DOHH2 (cell line): ENCODE data around the gene ATP2A1.

Experiments
- H3F3A ChIP-seq: fragments of 200-600 bp; sonication (generic), shearing (Covaris generic); 2 replicates; pipeline ENCODE4 v1.6.0; 2016; ENCODE audit warnings: antibody characterized with exemption, mild to moderate bottlenecking; ENCODE audit not compliant: control insufficient read depth, insufficient read depth
- H3K27ac ChIP-seq: fragments of 200-600 bp; sonication (generic); 2 replicates; pipeline ENCODE4 v1.5.1; 2014; ENCODE audit warnings: low read depth, mild to moderate bottlenecking, low read length, moderate library complexity
- H3K27me3 ChIP-seq: fragments of 200-600 bp; sonication (generic); 2 replicates; pipeline ENCODE4 v1.6.1; 2014; ENCODE audit warnings: mild to moderate bottlenecking, low read length, mixed read lengths; ENCODE audit not compliant: control insufficient read depth
- H3K36me3 ChIP-seq: fragments of 200-600 bp; sonication (generic); 2 replicates; pipeline ENCODE4 v1.6.1; 2014; ENCODE audit warnings: mild to moderate bottlenecking, low read length, moderate library complexity, mixed read lengths; ENCODE audit not compliant: control insufficient read depth
- H3K4me1 ChIP-seq: fragments of 200-600 bp; sonication (generic); 2 replicates; pipeline ENCODE4 v1.6.1; 2014; ENCODE audit warnings: mild to moderate bottlenecking, low read length, mixed read lengths; ENCODE audit not compliant: control insufficient read depth
- H3K4me2 ChIP-seq: fragments of 200-600 bp; sonication (generic); 2 replicates; pipeline ENCODE4 v1.6.0; 2014; ENCODE audit warnings: mild to moderate bottlenecking, low read length, moderate library complexity
- H3K4me3 ChIP-seq: fragments of 200-600 bp; sonication (generic); 2 replicates; pipeline ENCODE4 v1.5.1; 2014; ENCODE audit warnings: mild to moderate bottlenecking, low read length, mixed read lengths
- H3K79me2 ChIP-seq: fragments of 200-600 bp; sonication (generic); 2 replicates; pipeline ENCODE4 v1.6.1; 2014; ENCODE audit warnings: mild to moderate bottlenecking, low read length, mixed read lengths; ENCODE audit not compliant: control insufficient read depth
- H3K9me2 ChIP-seq: fragments of 200-600 bp; sonication (generic); replicated peaks from 2 replicates; pipeline ENCODE4 v1.6.1; 2014; ENCODE audit warnings: mild to moderate bottlenecking, low read length, mixed read lengths; ENCODE audit not compliant: control insufficient read depth
- H3K9me3 ChIP-seq: fragments of 200-600 bp; sonication (generic); 2 replicates; pipeline ENCODE4 v1.6.1; 2014; ENCODE audit warnings: antibody characterized with exemption, low read length, mixed read lengths; ENCODE audit not compliant: control insufficient read depth, insufficient read depth
- H4K20me1 ChIP-seq: fragments of 200-600 bp; sonication (generic); 2 replicates; pipeline ENCODE4 v1.6.0; 2014; ENCODE audit warnings: low read depth, mild to moderate bottlenecking, antibody characterized with exemption, low read length, moderate library complexity; ENCODE audit not compliant: control insufficient read depth, insufficient read depth
- EZH2phosphoT487 ChIP-seq: fragments of 200-600 bp; sonication (generic); IDR thresholded peaks from 2 replicates; pipeline ENCODE4 v1.6.1; 2017; ENCODE audit warnings: borderline replicate concordance, mild to moderate bottlenecking, antibody characterized with exemption, low read length, moderate library complexity, mixed read lengths
- TF ChIP-seq, protein P1 (sequence below): fragments of 200-600 bp; sonication (generic); IDR thresholded peaks from one replicate; pipeline ENCODE4 v1.5.1; 2014; ENCODE audit warnings: antibody characterized with exemption, mild to moderate bottlenecking, low read depth, low read length; ENCODE audit not compliant: poor library complexity, severe bottlenecking

ATP2A1 gene

DNA sequence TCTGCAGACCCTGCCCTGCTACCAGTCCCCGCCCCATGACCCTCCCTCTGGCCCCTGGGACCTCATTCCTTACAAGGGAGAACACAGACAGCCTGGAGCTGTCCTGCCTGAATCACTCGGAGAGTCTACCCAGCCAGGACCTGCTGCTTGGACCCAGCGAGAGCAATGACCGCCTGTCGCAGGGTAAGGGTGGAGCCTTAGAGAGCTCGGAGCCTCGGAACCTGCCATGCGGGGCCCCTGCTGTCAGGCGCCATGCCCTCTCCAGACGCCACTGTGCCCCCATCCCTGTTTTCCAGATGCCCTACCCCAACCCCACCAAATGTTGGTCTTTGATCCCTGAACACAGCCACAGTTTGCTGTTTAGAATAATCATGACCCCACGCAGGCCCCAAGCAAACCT lies 9.1 kb upstream of the ATP2A1 start:
- H3K9me2 ChIP-seq, result no peaks in the 10 kb centered on the region
- H3K27ac ChIP-seq, result no peak overlapping the region
- H3K4me1 ChIP-seq, result peaks cover 14% of the 10 kb centered on the region
- no peak for TF ChIP-seq EZH2phosphoT487
- TF ChIP-seq, protein P1, sequence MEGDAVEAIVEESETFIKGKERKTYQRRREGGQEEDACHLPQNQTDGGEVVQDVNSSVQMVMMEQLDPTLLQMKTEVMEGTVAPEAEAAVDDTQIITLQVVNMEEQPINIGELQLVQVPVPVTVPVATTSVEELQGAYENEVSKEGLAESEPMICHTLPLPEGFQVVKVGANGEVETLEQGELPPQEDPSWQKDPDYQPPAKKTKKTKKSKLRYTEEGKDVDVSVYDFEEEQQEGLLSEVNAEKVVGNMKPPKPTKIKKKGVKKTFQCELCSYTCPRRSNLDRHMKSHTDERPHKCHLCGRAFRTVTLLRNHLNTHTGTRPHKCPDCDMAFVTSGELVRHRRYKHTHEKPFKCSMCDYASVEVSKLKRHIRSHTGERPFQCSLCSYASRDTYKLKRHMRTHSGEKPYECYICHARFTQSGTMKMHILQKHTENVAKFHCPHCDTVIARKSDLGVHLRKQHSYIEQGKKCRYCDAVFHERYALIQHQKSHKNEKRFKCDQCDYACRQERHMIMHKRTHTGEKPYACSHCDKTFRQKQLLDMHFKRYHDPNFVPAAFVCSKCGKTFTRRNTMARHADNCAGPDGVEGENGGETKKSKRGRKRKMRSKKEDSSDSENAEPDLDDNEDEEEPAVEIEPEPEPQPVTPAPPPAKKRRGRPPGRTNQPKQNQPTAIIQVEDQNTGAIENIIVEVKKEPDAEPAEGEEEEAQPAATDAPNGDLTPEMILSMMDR, result no peak
- H3K36me3 ChIP-seq, result peaks cover 52% of the 10 kb centered on the region
- H3K4me3 ChIP-seq, result no peak overlapping the region
- H3K4me2 ChIP-seq, result no peak overlapping the region
- no peaks in the 10 kb centered on the region for H3K9me3 ChIP-seq
- H3K27me3 ChIP-seq, result no peaks in the 10 kb centered on the region
- H4K20me1 ChIP-seq, result no peaks in the 10 kb centered on the region
- H3F3A ChIP-seq, result no peaks in the 10 kb centered on the region
- H3K79me2 ChIP-seq, result peaks cover 30% of the 10 kb centered on the region

DNA sequence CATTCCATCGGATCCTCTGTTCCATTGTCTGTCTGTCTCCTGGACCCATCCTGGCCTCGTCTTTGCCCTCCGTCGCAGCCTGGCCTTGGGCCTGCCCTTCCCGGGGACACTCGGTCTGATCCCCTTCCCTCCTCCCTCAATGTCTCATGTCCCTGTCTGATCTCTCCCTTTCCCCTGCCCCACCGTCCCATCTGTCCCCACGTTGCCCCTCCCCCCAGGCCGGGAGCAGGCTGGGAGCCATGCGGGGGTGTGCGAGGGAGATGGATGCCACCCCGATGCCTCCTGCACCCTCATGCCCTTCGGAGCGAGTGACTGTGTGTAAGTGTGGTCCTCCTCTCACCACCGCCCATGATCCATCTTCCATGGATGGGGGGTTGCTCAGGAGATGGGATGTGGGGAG lies 5.3 kb upstream of the ATP2A1 start:
- no peak overlapping the region for H3K27ac ChIP-seq
- H3K4me3 ChIP-seq, result no peak overlapping the region
- H3F3A ChIP-seq, result no peaks in the 10 kb centered on the region
- H3K27me3 ChIP-seq, result no peaks in the 10 kb centered on the region
- no peaks in the 10 kb centered on the region for H3K9me3 ChIP-seq
- no peaks in the 10 kb centered on the region for H3K79me2 ChIP-seq
- no peak overlapping the region for H3K4me2 ChIP-seq
- no peaks in the 10 kb centered on the region for H3K4me1 ChIP-seq
- H3K36me3 ChIP-seq, result peaks cover 43% of the 10 kb centered on the region
- no peaks in the 10 kb centered on the region for H4K20me1 ChIP-seq
- no peaks in the 10 kb centered on the region for H3K9me2 ChIP-seq
- TF ChIP-seq, protein P1, result no peak
- no peak for TF ChIP-seq EZH2phosphoT487

DNA sequence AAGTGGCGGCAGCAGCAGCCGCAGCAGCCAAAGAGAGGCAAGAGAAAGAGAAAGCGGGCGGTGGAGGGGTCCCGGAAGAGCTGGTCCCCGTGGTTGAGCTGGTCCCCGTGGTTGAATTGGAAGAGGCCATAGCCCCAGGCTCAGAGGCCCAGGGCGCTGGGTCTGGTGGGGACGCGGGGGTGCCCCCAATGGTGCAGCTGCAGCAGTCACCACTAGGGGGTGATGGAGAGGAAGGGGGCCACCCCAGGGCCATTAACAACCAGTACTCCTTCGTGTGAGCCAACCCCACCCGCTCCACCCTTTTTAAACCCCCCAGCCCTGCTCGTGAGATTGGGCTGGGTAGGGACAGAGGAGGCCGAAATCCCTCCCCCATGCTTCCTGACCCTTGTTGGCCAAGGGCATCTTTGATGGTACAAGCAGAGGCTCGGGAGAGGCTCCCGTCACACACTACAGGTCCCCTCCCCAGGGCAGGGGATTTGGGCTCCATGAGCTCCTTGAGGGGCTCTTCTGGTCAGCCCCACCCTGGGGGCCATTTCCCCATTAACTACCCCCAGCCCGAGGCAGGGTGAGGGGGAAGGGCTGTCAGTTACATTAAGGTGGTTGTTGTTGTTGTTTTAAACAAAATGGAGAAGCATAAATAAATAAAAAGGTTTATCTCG lies 4.6 kb upstream of the ATP2A1 start:
- TF ChIP-seq, protein P1, result peak; percentile 82
- no peak for TF ChIP-seq EZH2phosphoT487
- no peak overlapping the region for H3K4me2 ChIP-seq
- no peak overlapping the region for H3K27ac ChIP-seq
- no peaks in the 10 kb centered on the region for H3K9me2 ChIP-seq
- H3F3A ChIP-seq, result no peaks in the 10 kb centered on the region
- H3K36me3 ChIP-seq, result peaks cover 42% of the 10 kb centered on the region
- H4K20me1 ChIP-seq, result no peaks in the 10 kb centered on the region
- H3K27me3 ChIP-seq, result no peaks in the 10 kb centered on the region
- no peaks in the 10 kb centered on the region for H3K9me3 ChIP-seq
- H3K4me1 ChIP-seq, result peaks cover 5% of the 10 kb centered on the region
- H3K79me2 ChIP-seq, result peaks cover 4% of the 10 kb centered on the region
- no peak overlapping the region for H3K4me3 ChIP-seq
